Erythroblast (primary cell): Measurements from ENCODE around the gene IQSEC1.

Experiments used
- DNase-seq, 2 experiments: peaks; one replicate each; lab custom pipeline; 2025; lab: John Stamatoyannopoulos, UW
- GATA1 ChIP-seq: IDR thresholded peaks from 2 replicates; pipeline ENCODE4 v1.6.1; 2011; ENCODE audit warnings: low read depth, mild to moderate bottlenecking, control low read depth, low read length, moderate library complexity
- POLR2A ChIP-seq: IDR thresholded peaks from 2 replicates; pipeline ENCODE4 v1.6.1; 2011; ENCODE audit warnings: mild to moderate bottlenecking, low read length

The IQSEC1 gene

GRCh38 chr3:13009946-13010315 lies 63.3 kb downstream of the IQSEC1 start:
- no peak for DNase-seq
- TF ChIP-seq GATA1, result no peak
- no peak for TF ChIP-seq POLR2A

GRCh38 chr3:13009132-13009945 lies 63.9 kb downstream of the IQSEC1 start:
- peak; percentile 67 to 79 for DNase-seq
- TF ChIP-seq POLR2A (peak; percentile 31), GATA1 (no peak)

GRCh38 chr3:13008155-13008995 lies 64.9 kb downstream of the IQSEC1 start:
- peak in 1 of 2 experiments; percentile 23 for DNase-seq
- no peak for TF ChIP-seq POLR2A
- TF ChIP-seq GATA1, result no peak

- no peak for TF ChIP-seq POLR2A
- DNase-seq, result no peak
Measured at GRCh38 chr3:13007251-13007941, 65.8 kb downstream of the IQSEC1 start.

- DNase-seq, result no peak
- TF ChIP-seq POLR2A (no peak), GATA1 (no peak)
Measured at GRCh38 chr3:13006216-13006990, 66.8 kb downstream of the IQSEC1 start.

GRCh38 chr3:13005301-13005700 lies 67.9 kb downstream of the IQSEC1 start:
- TF ChIP-seq POLR2A (no peak), GATA1 (no peak)
- no peak for DNase-seq

- no peak for DNase-seq
- no peak for TF ChIP-seq GATA1
- no peak for TF ChIP-seq POLR2A
Measured at GRCh38 chr3:13004376-13004775, 68.9 kb downstream of the IQSEC1 start.

GRCh38 chr3:13003608-13004007 lies 69.6 kb downstream of the IQSEC1 start:
- no peak for DNase-seq
- TF ChIP-seq POLR2A (no peak), GATA1 (no peak)

GRCh38 chr3:13002398-13003124 lies 70.7 kb downstream of the IQSEC1 start:
- no peak for DNase-seq
- TF ChIP-seq POLR2A, result peak; percentile 29
- TF ChIP-seq GATA1, result no peak

- no peak for TF ChIP-seq GATA1
- peak; percentile 57 for TF ChIP-seq POLR2A
- peak; percentile 80 to 89 for DNase-seq
Measured at GRCh38 chr3:12999147-13000140, 73.8 kb downstream of the IQSEC1 start.

GRCh38 chr3:12998648-12999047 lies 74.6 kb downstream of the IQSEC1 start:
- TF ChIP-seq POLR2A, result no peak
- TF ChIP-seq GATA1, result no peak
- DNase-seq, result no peak
